GM10248 (cell line): ENCODE data around the gene ALX3.

Source experiments
- CTCF ChIA-PET: fragments of 300-600 bp; sonication (Branson Sonifier 250); formaldehyde crosslinking; extraction: SDS; loops from one replicate; lab custom pipeline; 2021; ENCODE audit warnings: antibody characterized with exemption; lab: Yijun Ruan, JAX
- POLR2A ChIA-PET: fragments of 350-650 bp; sonication (Branson Sonifier 250); formaldehyde crosslinking; extraction: SDS; loops from one replicate; lab custom pipeline; 2020; ENCODE audit warnings: antibody characterized with exemption; lab: Yijun Ruan, JAX
- DNase-seq: peaks from one replicate; pipeline ENCODE4 v3.0.0; 2012; ENCODE audit errors: extremely low spot score
- TF ChIP-seq, protein P1 (sequence below): IDR thresholded peaks from 2 replicates; pipeline ENCODE4 v1.5.1; 2012; ENCODE audit warnings: mild to moderate bottlenecking, low read depth; ENCODE audit errors: extremely low read depth, missing control alignments, control extremely low read depth

Gene ALX3

DNA sequence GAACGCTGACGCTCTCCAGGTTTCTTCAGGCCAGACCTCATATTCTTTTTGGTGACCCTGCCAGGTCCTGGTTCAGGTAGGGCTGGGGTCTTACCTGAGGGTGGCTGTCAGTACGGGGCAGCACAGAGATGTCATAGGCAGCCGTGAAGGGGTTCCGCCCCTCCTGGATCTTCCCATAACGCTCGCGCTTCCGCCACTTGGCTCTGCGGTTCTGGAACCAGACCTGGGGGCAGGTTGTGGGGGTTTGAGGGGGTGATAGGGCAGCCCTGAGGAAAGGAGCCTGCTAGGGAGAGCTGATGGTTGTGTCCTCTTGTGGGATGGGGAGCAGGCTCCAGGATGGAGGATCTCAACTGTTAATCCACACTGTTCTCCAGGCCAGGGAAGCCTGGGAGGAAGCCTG, 9.1 kb downstream of the ALX3 start:
- ChIA-PET CTCF (interaction anchor here (0.6 to 21.9 kb wide), 9 partner anchors 10 to 399 kb away, joined by 3 to 387 read pairs (median 19); partner anchors contain the start of gene STRIP1), POLR2A (no interaction called here)
- no peak for DNase-seq
- TF ChIP-seq, protein P1, sequence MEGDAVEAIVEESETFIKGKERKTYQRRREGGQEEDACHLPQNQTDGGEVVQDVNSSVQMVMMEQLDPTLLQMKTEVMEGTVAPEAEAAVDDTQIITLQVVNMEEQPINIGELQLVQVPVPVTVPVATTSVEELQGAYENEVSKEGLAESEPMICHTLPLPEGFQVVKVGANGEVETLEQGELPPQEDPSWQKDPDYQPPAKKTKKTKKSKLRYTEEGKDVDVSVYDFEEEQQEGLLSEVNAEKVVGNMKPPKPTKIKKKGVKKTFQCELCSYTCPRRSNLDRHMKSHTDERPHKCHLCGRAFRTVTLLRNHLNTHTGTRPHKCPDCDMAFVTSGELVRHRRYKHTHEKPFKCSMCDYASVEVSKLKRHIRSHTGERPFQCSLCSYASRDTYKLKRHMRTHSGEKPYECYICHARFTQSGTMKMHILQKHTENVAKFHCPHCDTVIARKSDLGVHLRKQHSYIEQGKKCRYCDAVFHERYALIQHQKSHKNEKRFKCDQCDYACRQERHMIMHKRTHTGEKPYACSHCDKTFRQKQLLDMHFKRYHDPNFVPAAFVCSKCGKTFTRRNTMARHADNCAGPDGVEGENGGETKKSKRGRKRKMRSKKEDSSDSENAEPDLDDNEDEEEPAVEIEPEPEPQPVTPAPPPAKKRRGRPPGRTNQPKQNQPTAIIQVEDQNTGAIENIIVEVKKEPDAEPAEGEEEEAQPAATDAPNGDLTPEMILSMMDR, result no peak

DNA sequence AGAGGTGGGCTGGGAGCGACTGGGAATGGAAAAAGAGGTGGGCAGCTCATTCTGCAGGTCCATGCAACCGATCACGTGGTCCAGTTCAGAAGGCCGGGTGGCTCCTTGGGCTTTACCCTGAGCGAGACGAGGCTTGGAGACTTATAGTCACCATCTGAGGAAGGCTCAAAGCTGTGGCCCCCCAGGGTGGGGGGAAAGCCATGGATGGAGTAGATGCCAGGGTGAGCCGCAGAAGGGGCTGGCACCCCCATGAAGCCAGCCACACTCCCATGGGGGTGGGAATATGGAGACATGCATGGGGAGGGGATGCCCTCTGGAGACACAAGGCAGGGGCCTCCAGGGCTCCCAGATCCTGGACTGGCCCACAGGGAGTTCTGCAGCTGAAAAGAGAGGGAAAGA, 9.8 kb downstream of the ALX3 start:
- no peak for DNase-seq
- ChIA-PET CTCF (interaction anchor here (0.6 to 21.9 kb wide), 28 partner anchors 8 to 828 kb away, joined by 3 to 387 read pairs (median 5); partner anchors contain the start of genes AHCYL1, ALX3, STRIP1 and UBL4B), POLR2A (no interaction called here)
- TF ChIP-seq, protein P1, result no peak

DNA sequence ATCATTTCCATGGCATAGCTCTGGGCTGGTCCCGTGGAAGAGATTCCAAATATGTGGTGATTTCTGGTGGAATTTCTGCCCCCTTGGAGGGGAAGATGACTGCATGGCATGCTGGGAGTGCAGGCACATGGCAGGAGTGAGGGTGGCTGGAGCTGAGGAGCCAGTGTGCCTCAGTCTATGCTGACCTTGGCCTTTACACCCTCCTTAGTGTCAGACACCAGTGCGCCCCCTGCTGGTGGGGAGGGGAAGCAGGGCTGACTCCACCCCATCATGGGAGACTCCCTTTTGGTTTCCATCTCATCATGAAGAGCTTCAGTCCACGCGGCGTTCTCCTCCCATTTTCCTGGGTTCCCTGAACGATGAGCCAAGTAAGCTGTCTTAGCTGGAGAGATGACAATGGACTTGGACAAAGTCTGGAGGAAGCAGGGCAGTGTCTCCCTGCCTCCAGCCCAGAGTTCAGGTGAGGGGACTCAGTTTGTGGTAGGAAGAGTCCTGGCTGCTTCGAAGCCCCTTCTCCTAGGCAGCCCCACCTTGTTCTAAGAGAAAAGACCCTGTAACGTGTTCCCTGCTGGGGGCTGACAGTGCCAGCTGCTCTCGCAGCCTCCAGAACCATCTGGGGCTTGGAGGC, 10.3 kb downstream of the ALX3 start:
- TF ChIP-seq, protein P1, result peak; percentile 87
- DNase-seq, result peak; percentile 83
- POLR2A ChIA-PET, result no interaction called here
- CTCF ChIA-PET, result interaction anchor here (0.6 to 21.9 kb wide), 34 partner anchors 9 to 828 kb away, joined by 3 to 387 read pairs (median 4); partner anchors contain the start of genes AHCYL1, ALX3, STRIP1 and UBL4B

DNA sequence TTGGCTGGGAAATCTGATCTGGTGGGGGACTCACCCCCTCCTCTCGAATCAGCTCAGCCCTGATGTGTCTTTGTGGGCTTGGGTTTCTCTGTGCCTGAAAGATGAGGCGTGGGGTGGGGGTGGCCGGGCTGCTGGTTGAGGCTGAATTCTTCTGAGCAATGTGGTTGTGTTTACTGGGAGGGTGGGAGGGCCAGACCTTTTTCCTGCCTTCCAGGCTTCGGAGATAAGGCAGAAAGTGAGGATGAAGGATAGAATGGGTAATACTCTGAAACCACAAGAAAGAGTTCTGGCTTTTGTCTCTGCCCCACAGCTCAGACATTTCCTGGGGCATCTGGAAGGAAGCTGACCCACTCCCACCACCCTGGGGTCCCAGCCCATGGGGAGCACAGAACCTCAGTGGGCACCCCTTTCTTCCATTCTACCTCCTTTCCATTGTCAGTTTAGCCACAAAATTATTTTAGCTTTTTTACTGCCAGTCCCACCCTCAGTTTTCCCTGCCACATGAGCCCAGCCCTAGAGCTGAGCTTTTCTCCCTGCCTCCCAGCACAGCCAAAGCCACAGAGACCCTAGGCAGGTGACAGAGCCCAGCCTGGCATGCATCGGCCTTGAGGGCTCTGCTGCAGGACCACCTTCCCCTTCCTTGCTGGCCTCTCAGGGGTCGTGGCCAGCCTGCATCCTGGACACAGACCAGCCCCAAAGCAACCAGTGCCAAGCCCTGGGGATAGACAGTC, 11.2 kb downstream of the ALX3 start:
- ChIA-PET CTCF (interaction anchor here (0.9 to 21.9 kb wide), 25 partner anchors 10 to 829 kb away, joined by 3 to 387 read pairs (median 5); partner anchors contain the start of genes AHCYL1, ALX3, STRIP1 and UBL4B), POLR2A (no interaction called here)
- DNase-seq, result no peak

DNA sequence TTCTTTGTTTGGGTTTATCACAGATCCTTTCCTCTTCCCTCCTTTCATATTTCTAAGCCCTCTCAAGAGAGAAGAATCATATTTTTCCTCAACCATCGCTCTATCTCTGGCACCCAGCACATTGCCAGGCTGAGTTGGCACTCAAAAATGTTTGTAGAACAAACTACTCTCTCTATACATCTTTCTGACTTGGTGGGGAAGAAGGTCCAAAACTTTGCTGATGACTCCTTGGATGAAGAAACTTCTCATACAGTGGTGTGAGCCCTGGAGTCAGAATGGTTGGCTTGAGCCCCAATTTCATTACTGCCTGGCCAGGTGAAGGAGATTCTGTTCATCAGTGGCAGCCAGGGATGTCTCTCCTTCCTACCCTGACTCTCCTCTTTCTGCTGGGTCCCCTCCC, 11.9 kb downstream of the ALX3 start:
- POLR2A ChIA-PET, result no interaction called here

More for the DNA sequence above, 11.2 kb downstream of the ALX3 start:
- TF ChIP-seq, protein P1, result no peak

More for the DNA sequence above, 11.9 kb downstream of the ALX3 start:
- TF ChIP-seq, protein P1, result no peak
- CTCF ChIA-PET, result interaction anchor here (1.2 to 21.9 kb wide), 10 partner anchors 14 to 512 kb away, joined by 4 to 387 read pairs (median 16); partner anchors contain the start of gene STRIP1
- no peak for DNase-seq
